Measurements from ENCODE around the gene ATN1. TPM values are rescaled to one million over a fixed set of nuclear protein-coding genes. Genes with fewer than 3 reads are reported as not detected.

ATN1 gene
- total RNA-seq, 1 experiment from 2014 or later: 82.3 TPM

DNA sequence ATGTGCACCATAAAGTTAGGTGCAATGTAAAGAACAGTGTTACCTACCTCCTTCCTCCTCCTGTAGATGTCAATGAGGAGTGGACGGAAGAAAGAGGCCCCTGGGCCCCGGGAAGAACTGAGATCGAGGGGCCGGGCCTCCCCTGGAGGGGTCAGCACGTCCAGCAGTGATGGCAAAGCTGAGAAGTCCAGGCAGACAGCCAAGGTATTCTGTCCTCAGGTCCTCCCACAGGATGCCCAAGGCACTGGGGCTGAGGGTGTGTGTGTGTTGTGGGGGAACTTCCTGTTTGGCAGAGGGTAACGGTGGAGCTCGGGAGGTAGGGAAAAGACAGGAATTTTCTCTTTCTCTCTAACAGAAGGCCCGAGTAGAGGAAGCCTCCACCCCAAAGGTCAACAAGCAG lies 6.4 kb downstream of the ATN1 start:
- peaks cover 37% of the 10 kb centered on the region for H3K4me1 ChIP-seq (ENCODE audit: control insufficient read depth, insufficient read depth, low read length)
- ATAC-seq (no peak), DNase-seq (ENCODE audit: low read depth, low spot score) (no peak)
- H3K4me3 ChIP-seq (ENCODE audit: low read depth in 2 of 2, low read length in 2 of 2): no peak overlapping the region
- CTCF ChIA-PET: no interaction called here
- H3K9me3 ChIP-seq (ENCODE audit: control insufficient read depth, insufficient read depth, low read depth, low read length): no peaks in the 10 kb centered on the region
- in situ Hi-C loops (cut with HindIII; ENCODE audit: low pct_unique_long_range_greater_than_20kb, low sequenced_read_pairs): no loop called here
- H3K27me3 ChIP-seq (ENCODE audit: control insufficient read depth, insufficient read depth, low read length): no peaks in the 10 kb centered on the region
- no peak for TF ChIP-seq POLR2AphosphoS5 (IDR thresholded peaks at IDR 0.05; ENCODE audit: low read depth, low read length)
- TF ChIP-seq, protein P1, sequence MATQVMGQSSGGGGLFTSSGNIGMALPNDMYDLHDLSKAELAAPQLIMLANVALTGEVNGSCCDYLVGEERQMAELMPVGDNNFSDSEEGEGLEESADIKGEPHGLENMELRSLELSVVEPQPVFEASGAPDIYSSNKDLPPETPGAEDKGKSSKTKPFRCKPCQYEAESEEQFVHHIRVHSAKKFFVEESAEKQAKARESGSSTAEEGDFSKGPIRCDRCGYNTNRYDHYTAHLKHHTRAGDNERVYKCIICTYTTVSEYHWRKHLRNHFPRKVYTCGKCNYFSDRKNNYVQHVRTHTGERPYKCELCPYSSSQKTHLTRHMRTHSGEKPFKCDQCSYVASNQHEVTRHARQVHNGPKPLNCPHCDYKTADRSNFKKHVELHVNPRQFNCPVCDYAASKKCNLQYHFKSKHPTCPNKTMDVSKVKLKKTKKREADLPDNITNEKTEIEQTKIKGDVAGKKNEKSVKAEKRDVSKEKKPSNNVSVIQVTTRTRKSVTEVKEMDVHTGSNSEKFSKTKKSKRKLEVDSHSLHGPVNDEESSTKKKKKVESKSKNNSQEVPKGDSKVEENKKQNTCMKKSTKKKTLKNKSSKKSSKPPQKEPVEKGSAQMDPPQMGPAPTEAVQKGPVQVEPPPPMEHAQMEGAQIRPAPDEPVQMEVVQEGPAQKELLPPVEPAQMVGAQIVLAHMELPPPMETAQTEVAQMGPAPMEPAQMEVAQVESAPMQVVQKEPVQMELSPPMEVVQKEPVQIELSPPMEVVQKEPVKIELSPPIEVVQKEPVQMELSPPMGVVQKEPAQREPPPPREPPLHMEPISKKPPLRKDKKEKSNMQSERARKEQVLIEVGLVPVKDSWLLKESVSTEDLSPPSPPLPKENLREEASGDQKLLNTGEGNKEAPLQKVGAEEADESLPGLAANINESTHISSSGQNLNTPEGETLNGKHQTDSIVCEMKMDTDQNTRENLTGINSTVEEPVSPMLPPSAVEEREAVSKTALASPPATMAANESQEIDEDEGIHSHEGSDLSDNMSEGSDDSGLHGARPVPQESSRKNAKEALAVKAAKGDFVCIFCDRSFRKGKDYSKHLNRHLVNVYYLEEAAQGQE (IDR thresholded peaks at IDR 0.05; ENCODE audit: insufficient read depth in 1 of 2, low read depth in 2 of 2, low read length in 1 of 2): no peak
- no peak for TF ChIP-seq TCF7L2 (IDR thresholded peaks at IDR 0.05; ENCODE audit: low read depth, low read length)
- TF ChIP-seq, protein P2, sequence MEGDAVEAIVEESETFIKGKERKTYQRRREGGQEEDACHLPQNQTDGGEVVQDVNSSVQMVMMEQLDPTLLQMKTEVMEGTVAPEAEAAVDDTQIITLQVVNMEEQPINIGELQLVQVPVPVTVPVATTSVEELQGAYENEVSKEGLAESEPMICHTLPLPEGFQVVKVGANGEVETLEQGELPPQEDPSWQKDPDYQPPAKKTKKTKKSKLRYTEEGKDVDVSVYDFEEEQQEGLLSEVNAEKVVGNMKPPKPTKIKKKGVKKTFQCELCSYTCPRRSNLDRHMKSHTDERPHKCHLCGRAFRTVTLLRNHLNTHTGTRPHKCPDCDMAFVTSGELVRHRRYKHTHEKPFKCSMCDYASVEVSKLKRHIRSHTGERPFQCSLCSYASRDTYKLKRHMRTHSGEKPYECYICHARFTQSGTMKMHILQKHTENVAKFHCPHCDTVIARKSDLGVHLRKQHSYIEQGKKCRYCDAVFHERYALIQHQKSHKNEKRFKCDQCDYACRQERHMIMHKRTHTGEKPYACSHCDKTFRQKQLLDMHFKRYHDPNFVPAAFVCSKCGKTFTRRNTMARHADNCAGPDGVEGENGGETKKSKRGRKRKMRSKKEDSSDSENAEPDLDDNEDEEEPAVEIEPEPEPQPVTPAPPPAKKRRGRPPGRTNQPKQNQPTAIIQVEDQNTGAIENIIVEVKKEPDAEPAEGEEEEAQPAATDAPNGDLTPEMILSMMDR (IDR thresholded peaks at IDR 0.05): no peak
- no peak for TF ChIP-seq SIN3A (IDR thresholded peaks at IDR 0.05; ENCODE audit: borderline replicate concordance, insufficient read depth, low read depth, low read length)
- intact Hi-C loops (cut with micrococcal nuclease; ENCODE audit: unreplicated experiment): no loop called here
- POLR2A ChIA-PET: interaction anchor here (0.6 to 1.1 kb wide), 3 partner anchors 10 to 64 kb away, joined by 4 to 7 read pairs (median 4); partner anchors contain the start of genes C12orf57 and RNU7-1
- peak overlapping the region; percentile 61 for H3K27ac ChIP-seq (ENCODE audit: low read length)
- H3K36me3 ChIP-seq (ENCODE audit: control insufficient read depth, insufficient read depth, low read length): peaks cover 3% of the 10 kb centered on the region; the same call in 1 of the 2 replicates
- no TSS peak for BruUV-seq (replicated peaks)

DNA sequence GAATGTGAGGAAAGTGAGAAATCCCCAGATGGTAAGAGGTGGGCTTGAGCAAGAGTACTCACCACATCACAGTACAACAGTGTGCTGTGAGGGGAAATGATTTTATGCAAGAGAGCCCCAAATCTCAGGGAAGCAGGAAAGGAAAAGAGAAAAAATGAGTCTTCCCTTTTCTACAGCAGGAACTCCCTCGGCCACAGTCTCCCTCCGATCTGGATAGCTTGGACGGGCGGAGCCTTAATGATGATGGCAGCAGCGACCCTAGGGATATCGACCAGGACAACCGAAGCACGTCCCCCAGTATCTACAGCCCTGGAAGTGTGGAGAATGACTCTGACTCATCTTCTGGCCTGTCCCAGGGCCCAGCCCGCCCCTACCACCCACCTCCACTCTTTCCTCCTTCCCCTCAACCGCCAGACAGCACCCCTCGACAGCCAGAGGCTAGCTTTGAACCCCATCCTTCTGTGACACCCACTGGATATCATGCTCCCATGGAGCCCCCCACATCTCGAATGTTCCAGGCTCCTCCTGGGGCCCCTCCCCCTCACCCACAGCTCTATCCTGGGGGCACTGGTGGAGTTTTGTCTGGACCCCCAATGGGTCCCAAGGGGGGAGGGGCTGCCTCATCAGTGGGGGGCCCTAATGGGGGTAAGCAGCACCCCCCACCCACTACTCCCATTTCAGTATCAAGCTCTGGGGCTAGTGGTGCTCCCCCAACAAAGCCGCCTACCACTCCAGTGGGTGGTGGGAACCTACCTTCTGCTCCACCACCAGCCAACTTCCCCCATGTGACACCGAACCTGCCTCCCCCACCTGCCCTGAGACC lies 7.8 kb downstream of the ATN1 start:
- POLR2A ChIA-PET: no interaction called here
- H3K9me3 ChIP-seq (ENCODE audit: control insufficient read depth, insufficient read depth, low read depth, low read length): no peaks in the 10 kb centered on the region
- no peaks in the 10 kb centered on the region for H3K27me3 ChIP-seq (ENCODE audit: control insufficient read depth, insufficient read depth, low read length)
- H3K4me3 ChIP-seq (ENCODE audit: low read depth in 2 of 2, low read length in 2 of 2): no peak overlapping the region
- CTCF ChIA-PET: no interaction called here
- DNase-seq (ENCODE audit: low read depth, low spot score) (no peak), ATAC-seq (no peak)
- no TSS peak for BruUV-seq (replicated peaks)
- peaks cover 35% of the 10 kb centered on the region for H3K4me1 ChIP-seq (ENCODE audit: control insufficient read depth, insufficient read depth, low read length)
- H3K27ac ChIP-seq (ENCODE audit: low read length): no peak overlapping the region
- in situ Hi-C loops (cut with HindIII; ENCODE audit: low pct_unique_long_range_greater_than_20kb, low sequenced_read_pairs): no loop called here
- no peak for TF ChIP-seq POLR2AphosphoS5 (IDR thresholded peaks at IDR 0.05; ENCODE audit: low read depth, low read length)
- TF ChIP-seq, protein P1 (IDR thresholded peaks at IDR 0.05; ENCODE audit: insufficient read depth in 1 of 2, low read depth in 2 of 2, low read length in 1 of 2): no peak
- TF ChIP-seq, protein P2 (IDR thresholded peaks at IDR 0.05): no peak
- no peak for TF ChIP-seq SIN3A (IDR thresholded peaks at IDR 0.05; ENCODE audit: borderline replicate concordance, insufficient read depth, low read depth, low read length)
- no peak for TF ChIP-seq TCF7L2 (IDR thresholded peaks at IDR 0.05; ENCODE audit: low read depth, low read length)
- H3K36me3 ChIP-seq (ENCODE audit: control insufficient read depth, insufficient read depth, low read length): peaks cover 3% of the 10 kb centered on the region; the same call in 1 of the 2 replicates
- intact Hi-C loops (cut with micrococcal nuclease; ENCODE audit: unreplicated experiment): no loop called here

Measured in Panc1 (cell line).